Measurements from ENCODE around the gene HOXC9. TPM values are rescaled to one million over a fixed set of nuclear protein-coding genes. Genes with fewer than 3 reads are reported as not detected.

Gene HOXC9
- total RNA-seq, 3 donors from 2014 or later: 3.8 to 16.8 (median 4.6) TPM

- H3K27ac ChIP-seq: no peak overlapping the region
- intact Hi-C loops (cut with DNase I; ENCODE audit: low total_unique reads): no loop called here
- no peaks in the 10 kb centered on the region for H3K9me3 ChIP-seq
- H3K4me1 ChIP-seq: peaks cover 4 to 9% of the 10 kb centered on the region in 2 donors
- TF ChIP-seq, protein P1, sequence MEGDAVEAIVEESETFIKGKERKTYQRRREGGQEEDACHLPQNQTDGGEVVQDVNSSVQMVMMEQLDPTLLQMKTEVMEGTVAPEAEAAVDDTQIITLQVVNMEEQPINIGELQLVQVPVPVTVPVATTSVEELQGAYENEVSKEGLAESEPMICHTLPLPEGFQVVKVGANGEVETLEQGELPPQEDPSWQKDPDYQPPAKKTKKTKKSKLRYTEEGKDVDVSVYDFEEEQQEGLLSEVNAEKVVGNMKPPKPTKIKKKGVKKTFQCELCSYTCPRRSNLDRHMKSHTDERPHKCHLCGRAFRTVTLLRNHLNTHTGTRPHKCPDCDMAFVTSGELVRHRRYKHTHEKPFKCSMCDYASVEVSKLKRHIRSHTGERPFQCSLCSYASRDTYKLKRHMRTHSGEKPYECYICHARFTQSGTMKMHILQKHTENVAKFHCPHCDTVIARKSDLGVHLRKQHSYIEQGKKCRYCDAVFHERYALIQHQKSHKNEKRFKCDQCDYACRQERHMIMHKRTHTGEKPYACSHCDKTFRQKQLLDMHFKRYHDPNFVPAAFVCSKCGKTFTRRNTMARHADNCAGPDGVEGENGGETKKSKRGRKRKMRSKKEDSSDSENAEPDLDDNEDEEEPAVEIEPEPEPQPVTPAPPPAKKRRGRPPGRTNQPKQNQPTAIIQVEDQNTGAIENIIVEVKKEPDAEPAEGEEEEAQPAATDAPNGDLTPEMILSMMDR (IDR thresholded peaks at IDR 0.05): no peak
- TF ChIP-seq POLR2A (IDR thresholded peaks at IDR 0.05) (no peak), POLR2AphosphoS5 (IDR thresholded peaks at IDR 0.05) (no peak)
- peaks cover 3 to 92% of the 10 kb centered on the region in 2 donors for H3K27me3 ChIP-seq
- no peak overlapping the region for H3K4me3 ChIP-seq
- no peak for DNase-seq (ENCODE audit: low spot score in 2 of 2)
- no peaks in the 10 kb centered on the region for H3K36me3 ChIP-seq
Observed at GRCh38 chr12:53992377-53992889, 7.5 kb upstream of the HOXC9 start.

DNA sequence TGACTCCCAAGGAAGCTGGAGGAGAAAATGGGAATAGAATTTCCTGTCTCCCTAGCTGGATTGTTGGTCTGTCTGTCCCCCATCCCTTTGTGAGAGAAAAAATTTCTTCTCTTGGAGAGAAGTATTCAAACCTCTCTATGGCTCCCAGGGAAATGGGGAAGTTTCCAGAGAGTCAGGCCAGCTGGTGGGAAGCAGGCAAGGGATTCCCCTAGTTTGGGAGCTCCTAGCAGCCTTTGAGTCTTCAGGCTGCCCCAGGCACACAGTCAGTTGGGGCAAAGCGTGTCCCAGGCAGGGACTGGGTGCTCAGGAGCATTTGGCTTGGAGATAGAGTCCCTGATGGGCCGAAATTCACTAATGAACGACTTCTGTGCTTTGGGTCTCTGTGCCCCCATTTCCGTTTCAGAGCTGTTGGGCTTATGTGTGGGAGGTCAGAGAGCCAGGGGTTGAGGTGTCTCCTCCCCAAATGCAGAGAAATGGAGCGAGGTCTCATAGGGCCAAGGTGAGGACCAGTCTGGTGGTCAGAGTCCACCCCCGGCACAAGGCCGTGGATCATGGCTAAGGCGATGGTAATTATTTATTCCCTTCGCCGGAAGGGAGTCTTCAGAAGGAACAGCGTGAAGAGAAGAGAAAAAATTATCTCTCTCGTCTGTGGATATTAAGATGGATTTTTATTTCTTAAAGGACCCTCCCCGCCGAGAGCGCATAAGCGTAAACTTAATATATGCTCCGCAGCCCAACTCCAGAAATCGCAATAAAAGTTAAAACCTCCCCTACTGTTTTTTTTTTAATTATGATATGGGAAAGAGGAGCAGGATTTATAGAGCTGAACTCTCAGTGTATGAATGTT, 6.6 kb upstream of the HOXC9 start:
- Histone ChIP-seq H3K4me3 (peak overlapping the region in 1 of 3 donors; percentile 71), H3K36me3 (no peaks in the 10 kb centered on the region), H3K4me1 (peaks cover 4 to 9% of the 10 kb centered on the region in 2 donors), H3K27ac (no peak overlapping the region), H3K27me3 (peaks cover 3 to 82% of the 10 kb centered on the region in 2 donors), H3K9me3 (no peaks in the 10 kb centered on the region)
- TF ChIP-seq, protein P1 (IDR thresholded peaks at IDR 0.05): no peak
- TF ChIP-seq POLR2AphosphoS5 (IDR thresholded peaks at IDR 0.05) (no peak), POLR2A (IDR thresholded peaks at IDR 0.05) (no peak)
- no peak for DNase-seq (ENCODE audit: low spot score in 2 of 2)
- intact Hi-C loops (cut with DNase I; ENCODE audit: low total_unique reads): no loop called here

GRCh38 chr12:53994009-53994263, 6.0 kb upstream of the HOXC9 start:
- H3K4me1 ChIP-seq: peaks cover 4 to 9% of the 10 kb centered on the region in 2 donors

GRCh38 chr12:53994264-53995001, 5.5 kb upstream of the HOXC9 start:
- Histone ChIP-seq H3K36me3 (no peaks in the 10 kb centered on the region), H3K27ac (peak overlapping the region; percentile 82 to 91), H3K27me3 (peaks cover 3 to 72% of the 10 kb centered on the region in 2 donors), H3K4me3 (peak overlapping the region; percentile 47 to 71 (median 71)), H3K9me3 (no peaks in the 10 kb centered on the region), H3K4me1 (peaks cover 4 to 9% of the 10 kb centered on the region in 2 donors)
- intact Hi-C loops (cut with DNase I; ENCODE audit: low total_unique reads): no loop called here
- TF ChIP-seq POLR2AphosphoS5 (IDR thresholded peaks at IDR 0.05) (no peak), POLR2A (IDR thresholded peaks at IDR 0.05) (no peak)
- TF ChIP-seq, protein P1 (IDR thresholded peaks at IDR 0.05): no peak
- no peak for DNase-seq (ENCODE audit: low spot score in 2 of 2)

More at GRCh38 chr12:53994009-53994263, 6.0 kb upstream of the HOXC9 start:
- peak overlapping the region in 1 of 2 donors; percentile 91 for H3K27ac ChIP-seq
- TF ChIP-seq POLR2AphosphoS5 (IDR thresholded peaks at IDR 0.05): no peak
- no peak for TF ChIP-seq POLR2A (IDR thresholded peaks at IDR 0.05)
- TF ChIP-seq, protein P1 (IDR thresholded peaks at IDR 0.05): no peak
- no peak for DNase-seq (ENCODE audit: low spot score in 2 of 2)
- peak overlapping the region; percentile 47 to 71 (median 71) for H3K4me3 ChIP-seq
- intact Hi-C loops (cut with DNase I; ENCODE audit: low total_unique reads): no loop called here
- no peaks in the 10 kb centered on the region for H3K36me3 ChIP-seq
- peaks cover 3 to 77% of the 10 kb centered on the region in 2 donors for H3K27me3 ChIP-seq
- H3K9me3 ChIP-seq: no peaks in the 10 kb centered on the region

All from breast epithelium (tissue), 4 donors.